Smooth muscle cell (in vitro differentiated cells): ENCODE data around the gene PEAK3. TPM values are rescaled to one million over a fixed set of nuclear protein-coding genes. Genes with fewer than 3 reads are reported as not detected.
"Not testable (repeated sequence)": the region's sequence is repeated elsewhere in the genome, so short reads cannot be mapped to it uniquely, and the experiment has no call there.

Experiments
- DNase-seq: peaks from one replicate; lab custom pipeline; 2025; ENCODE audit not compliant: unreplicated experiment; lab: John Stamatoyannopoulos, UW
- H2AFZ ChIP-seq: fragments of 200-600 bp; sonication (generic); 2 replicates; pipeline ENCODE4 v1.6.0; 2016; ENCODE audit warnings: antibody characterized with exemption, low read depth, mild to moderate bottlenecking
- H3F3A ChIP-seq: fragments of 200-600 bp; sonication (generic); 2 replicates; pipeline ENCODE4 v1.6.0; 2017; ENCODE audit warnings: antibody characterized with exemption, low read depth
- H3K27ac ChIP-seq: fragments of 200-600 bp; sonication (generic); 2 replicates; pipeline ENCODE4 v1.5.1; 2016; ENCODE audit warnings: low read depth, mild to moderate bottlenecking
- H3K27me3 ChIP-seq: fragments of 200-600 bp; sonication (generic); 2 replicates; pipeline ENCODE4 v1.6.1; 2016; ENCODE audit warnings: low read depth, mild to moderate bottlenecking
- H3K36me3 ChIP-seq: fragments of 200-600 bp; sonication (generic); 2 replicates; pipeline ENCODE4 v1.5.1; 2016; ENCODE audit warnings: low read depth
- H3K4me1 ChIP-seq: fragments of 200-600 bp; sonication (generic); 2 replicates; pipeline ENCODE4 v1.5.1; 2016; ENCODE audit warnings: low read depth
- H3K4me2 ChIP-seq: fragments of 200-600 bp; sonication (generic); 2 replicates; pipeline ENCODE4 v1.6.0; 2016; ENCODE audit warnings: mild to moderate bottlenecking
- H3K4me3 ChIP-seq: fragments of 200-600 bp; sonication (generic); 2 replicates; pipeline ENCODE4 v1.5.1; 2016; ENCODE audit warnings: mild to moderate bottlenecking
- H3K79me2 ChIP-seq: fragments of 200-600 bp; sonication (generic); 2 replicates; pipeline ENCODE4 v1.6.0; 2016; ENCODE audit warnings: low read depth, mild to moderate bottlenecking
- H3K9ac ChIP-seq: fragments of 200-600 bp; sonication (generic); 2 replicates; pipeline ENCODE4 v1.6.0; 2016; ENCODE audit warnings: low read depth
- H3K9me3 ChIP-seq: fragments of 200-600 bp; sonication (generic); replicated peaks from 2 replicates; pipeline ENCODE4 v1.5.1; 2016; ENCODE audit warnings: low read depth
- H4K20me1 ChIP-seq: fragments of 200-600 bp; sonication (generic); 2 replicates; pipeline ENCODE4 v1.6.0; 2016; ENCODE audit warnings: low read depth
- WGBS: methylation state at CpG from one replicate; pipeline ENCODE4 v1.1.7; 2016; ENCODE audit warnings: low lambda C conversion rate; 5-methylcytosine and 5-hydroxymethylcytosine counted together
- polyA plus RNA-seq: library from polyadenylated mRNA; unstranded; fragments of >200 nt; fragmentation: Nextera tagmentation; extraction: Ambion mirVana; gene quantifications from 2 replicates; pipeline ENCODE4 v1.2.1, GENCODE V29; 2016
- total RNA-seq: library from RNA; depleted of rRNA; stranded (reverse); fragments of >200 nt; gene quantifications from 2 replicates; pipeline ENCODE4 v1.2.3, GENCODE V29; 2014
- TF ChIP-seq, protein P1 (sequence below): fragments of 200-600 bp; sonication (generic); IDR thresholded peaks from 2 replicates; pipeline ENCODE4 v1.5.1; 2017; ENCODE audit warnings: borderline replicate concordance, mild to moderate bottlenecking, antibody characterized with exemption; ENCODE audit not compliant: insufficient read depth, poor library complexity, severe bottlenecking

Gene PEAK3
- total and polyA plus RNA-seq, 2 experiments from 2014 or later = 0.71 TPM; not detected in 1

DNA sequence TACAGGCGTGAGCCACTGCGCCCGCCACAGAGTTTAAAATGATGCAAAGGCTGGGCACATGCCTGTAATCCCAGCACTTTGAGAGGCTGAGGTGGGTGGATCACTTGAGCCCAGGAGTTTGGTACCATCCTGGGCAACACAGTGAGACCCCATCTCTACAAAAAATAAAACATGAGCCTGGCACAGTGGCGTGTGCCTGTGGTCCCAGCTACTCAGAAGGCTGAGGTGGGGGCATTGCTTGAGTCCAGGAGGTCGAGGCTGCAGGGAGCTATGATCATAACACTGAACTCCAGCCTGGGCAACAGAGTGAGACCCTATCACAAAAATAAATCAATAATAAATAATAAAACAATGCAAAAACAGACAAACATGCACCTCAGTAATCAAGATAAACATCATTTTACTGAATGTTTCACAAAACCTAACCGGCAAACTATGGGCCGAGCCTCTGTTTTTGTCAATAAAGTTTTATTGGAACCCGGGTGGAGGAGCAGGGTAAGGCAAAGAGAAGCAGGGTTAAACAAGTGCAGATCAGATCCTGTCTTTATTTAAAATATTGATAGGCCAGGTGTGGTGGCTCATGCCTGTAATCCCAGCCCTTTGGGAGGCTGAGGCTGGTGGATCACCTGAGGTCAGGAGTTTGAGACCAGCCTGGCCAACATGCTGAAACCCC lies 2.0 kb upstream of the PEAK3 start:
- TF ChIP-seq, protein P1, sequence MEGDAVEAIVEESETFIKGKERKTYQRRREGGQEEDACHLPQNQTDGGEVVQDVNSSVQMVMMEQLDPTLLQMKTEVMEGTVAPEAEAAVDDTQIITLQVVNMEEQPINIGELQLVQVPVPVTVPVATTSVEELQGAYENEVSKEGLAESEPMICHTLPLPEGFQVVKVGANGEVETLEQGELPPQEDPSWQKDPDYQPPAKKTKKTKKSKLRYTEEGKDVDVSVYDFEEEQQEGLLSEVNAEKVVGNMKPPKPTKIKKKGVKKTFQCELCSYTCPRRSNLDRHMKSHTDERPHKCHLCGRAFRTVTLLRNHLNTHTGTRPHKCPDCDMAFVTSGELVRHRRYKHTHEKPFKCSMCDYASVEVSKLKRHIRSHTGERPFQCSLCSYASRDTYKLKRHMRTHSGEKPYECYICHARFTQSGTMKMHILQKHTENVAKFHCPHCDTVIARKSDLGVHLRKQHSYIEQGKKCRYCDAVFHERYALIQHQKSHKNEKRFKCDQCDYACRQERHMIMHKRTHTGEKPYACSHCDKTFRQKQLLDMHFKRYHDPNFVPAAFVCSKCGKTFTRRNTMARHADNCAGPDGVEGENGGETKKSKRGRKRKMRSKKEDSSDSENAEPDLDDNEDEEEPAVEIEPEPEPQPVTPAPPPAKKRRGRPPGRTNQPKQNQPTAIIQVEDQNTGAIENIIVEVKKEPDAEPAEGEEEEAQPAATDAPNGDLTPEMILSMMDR = no peak
- Histone ChIP-seq H3K4me3 (no peak overlapping the region), H3K27ac (no peak overlapping the region), H3K4me1 (no peaks in the 10 kb centered on the region), H2AFZ (no peak overlapping the region), H3K9ac (no peak overlapping the region), H3K27me3 (peaks cover 25% of the 10 kb centered on the region), H3K9me3 (no peaks in the 10 kb centered on the region), H3K36me3 (no peaks in the 10 kb centered on the region), H3F3A (no peaks in the 10 kb centered on the region), H3K4me2 (no peak overlapping the region), H4K20me1 (peaks cover 49% of the 10 kb centered on the region), H3K79me2 (no peaks in the 10 kb centered on the region)
- WGBS = 97% methylated on average over 8 of the region's 8 CpGs
- no peak for DNase-seq

- peak overlapping the region; percentile 39 for H3K4me3 ChIP-seq
- H3K27ac ChIP-seq = no peak overlapping the region
- no peaks in the 10 kb centered on the region for H3F3A ChIP-seq
- H3K4me1 ChIP-seq = no peaks in the 10 kb centered on the region
- 68% methylated on average over 11 of the region's 11 CpGs for whole genome bisulfite sequencing
- H2AFZ ChIP-seq = no peak overlapping the region
- peak overlapping the region; percentile 85 for H3K4me2 ChIP-seq
- H3K27me3 ChIP-seq = peaks cover 14% of the 10 kb centered on the region
- no peaks in the 10 kb centered on the region for H3K79me2 ChIP-seq
- H3K9me3 ChIP-seq = no peaks in the 10 kb centered on the region
- H3K36me3 ChIP-seq = no peaks in the 10 kb centered on the region
- TF ChIP-seq, protein P1 = no peak
- no peak overlapping the region for H3K9ac ChIP-seq
- no peak for DNase-seq
- peaks cover 44% of the 10 kb centered on the region for H4K20me1 ChIP-seq
These were observed 875 bp upstream of the PEAK3 start for GRCh38 chr19:2282862-2283237.

DNA sequence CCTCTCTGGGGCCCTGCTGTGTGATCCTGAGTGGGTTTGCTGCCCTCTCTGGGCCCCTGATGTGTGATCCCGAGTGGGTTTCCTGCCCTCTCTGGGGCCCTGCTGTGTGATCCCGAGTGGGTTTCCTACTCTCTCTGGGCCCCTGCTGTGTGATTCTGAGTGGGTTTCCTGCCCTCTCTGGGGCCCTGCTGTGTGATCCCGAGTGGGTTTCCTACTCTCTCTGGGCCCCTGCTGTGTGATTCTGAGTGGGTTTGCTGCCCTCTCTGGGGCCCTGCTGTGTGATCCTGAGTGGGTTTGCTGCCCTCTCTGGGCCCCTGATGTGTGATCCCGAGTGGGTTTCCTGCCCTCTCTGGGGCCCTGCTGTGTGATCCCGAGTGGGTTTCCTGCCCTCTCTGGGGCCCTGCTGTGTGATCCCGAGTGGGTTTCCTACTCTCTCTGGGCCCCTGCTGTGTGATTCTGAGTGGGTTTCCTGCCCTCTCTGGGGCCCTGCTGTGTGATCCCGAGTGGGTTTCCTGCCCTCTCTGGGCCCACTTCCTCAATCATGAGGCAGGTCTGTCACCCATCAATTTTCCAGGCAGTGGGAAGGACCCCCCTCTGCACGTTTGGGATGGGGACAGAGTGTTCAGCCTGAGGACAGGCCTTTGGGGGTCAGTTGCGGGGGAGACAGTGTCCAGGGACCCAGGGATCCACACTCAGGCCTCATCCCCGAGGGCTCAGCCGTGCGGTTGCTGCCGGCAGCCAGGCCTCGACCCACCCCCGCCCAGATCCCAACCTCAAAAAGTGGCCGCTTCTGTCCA lies 512 bp downstream of the PEAK3 start:
- H3K9ac ChIP-seq, H3K36me3 ChIP-seq, H3K27me3 ChIP-seq, H3K27ac ChIP-seq, H3K9me3 ChIP-seq, H3F3A ChIP-seq, DNase-seq, H3K79me2 ChIP-seq, H3K4me1 ChIP-seq, H2AFZ ChIP-seq: not testable (repeated sequence)
- H3K4me3 ChIP-seq = peak overlapping the region; percentile 39
- H4K20me1 ChIP-seq = peaks cover 47% of the 10 kb centered on the region
- peak overlapping the region; percentile 85 for H3K4me2 ChIP-seq
- WGBS = 37% methylated on average over 11 of the region's 16 CpGs

DNA sequence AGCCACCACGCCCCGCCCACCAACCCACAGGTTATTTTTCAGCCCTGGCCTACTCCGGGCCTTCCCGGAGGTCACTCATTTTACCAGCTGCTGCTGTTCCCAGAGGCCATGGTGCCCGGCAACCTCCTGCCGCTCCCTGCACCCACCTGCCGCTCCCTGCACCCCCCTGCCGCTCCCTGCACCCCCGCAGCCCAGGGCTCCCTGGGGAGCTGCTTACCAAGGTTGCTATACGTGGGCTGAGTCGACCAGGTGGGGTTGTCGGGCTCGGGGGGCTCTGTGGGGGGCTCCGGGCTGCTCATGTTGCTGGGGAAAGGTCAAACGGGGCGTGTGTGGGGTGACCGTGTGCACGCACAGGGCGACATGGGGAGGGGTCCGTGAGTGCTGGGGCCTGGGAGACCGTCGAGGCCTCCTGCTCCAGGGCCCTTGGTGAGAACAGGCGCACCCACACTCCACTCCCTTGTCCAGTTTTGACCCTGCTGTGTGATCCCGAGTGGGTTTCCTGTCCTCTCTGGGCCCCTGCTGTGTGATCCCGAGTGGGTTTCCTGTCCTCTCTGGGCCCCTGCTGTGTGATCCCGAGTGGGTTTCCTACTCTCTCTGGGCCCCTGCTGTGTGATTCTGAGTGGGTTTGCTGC lies 1.2 kb downstream of the PEAK3 start:
- H4K20me1 ChIP-seq = peaks cover 47% of the 10 kb centered on the region
- H3K27ac ChIP-seq = no peak overlapping the region
- H3K79me2 ChIP-seq = no peaks in the 10 kb centered on the region
- no peaks in the 10 kb centered on the region for H3K4me1 ChIP-seq
- H3F3A ChIP-seq = no peaks in the 10 kb centered on the region
- no peak overlapping the region for H3K4me3 ChIP-seq
- no peak for DNase-seq
- WGBS = 88% methylated on average over 12 of the region's 26 CpGs
- TF ChIP-seq, protein P1 = no peak
- no peak overlapping the region for H3K4me2 ChIP-seq
- no peak overlapping the region for H2AFZ ChIP-seq
- no peaks in the 10 kb centered on the region for H3K36me3 ChIP-seq
- H3K9me3 ChIP-seq = no peaks in the 10 kb centered on the region
- H3K27me3 ChIP-seq = no peaks in the 10 kb centered on the region
- no peak overlapping the region for H3K9ac ChIP-seq
